Lung (tissue), 12 donors: ENCODE results near the gene CYP2C9. TPM values are rescaled to one million over a fixed set of nuclear protein-coding genes. Genes with fewer than 3 reads are reported as not detected.
"Not testable (repeated sequence)": the region's sequence is repeated elsewhere in the genome, so short reads cannot be mapped to it uniquely, and the experiment has no call there.

Experiments
- ATAC-seq: fragments of 200-7000 bp; cut with Tn5 transposase; one replicate; pipeline ENCODE4 v1.9.1; 2020; ENCODE audit warnings: moderate number of reproducible peaks; ENCODE audit not compliant: insufficient read depth, low FRiP score
- DNase-seq, 3 donors: peaks; one replicate each; pipeline ENCODE4 v3.0.0-alpha.2; 2013 to 2017
- H3K27ac ChIP-seq, 2 donors: one replicate each; pipeline ENCODE4 v1.5.1; 2013; ENCODE audit warnings: mild to moderate bottlenecking in 2 of 2, moderate library complexity in 2 of 2, control low read depth in 1 of 2, inconsistent platforms in 1 of 2, low read depth in 1 of 2, low read length in 1 of 2
- H3K27me3 ChIP-seq, 3 donors: one replicate each; pipeline ENCODE4 v1.5.1; 2013; ENCODE audit warnings: low read length in 2 of 3; ENCODE audit not compliant: control insufficient read depth in 3 of 3, insufficient read depth in 3 of 3
- H3K36me3 ChIP-seq, 4 donors: one replicate each; pipeline ENCODE4 v1.5.1; 2013; ENCODE audit warnings: low read length in 4 of 4, mild to moderate bottlenecking in 1 of 4, moderate library complexity in 1 of 4; ENCODE audit not compliant: control insufficient read depth in 4 of 4, insufficient read depth in 4 of 4
- H3K4me1 ChIP-seq, 5 donors: one replicate each; pipeline ENCODE4 v1.5.1; 2013; ENCODE audit warnings: low read length in 5 of 5, mild to moderate bottlenecking in 2 of 5, moderate library complexity in 1 of 5; ENCODE audit not compliant: control insufficient read depth in 5 of 5, insufficient read depth in 5 of 5
- H3K4me3 ChIP-seq: one replicate; pipeline ENCODE4 v1.5.1; 2013; ENCODE audit warnings: mild to moderate bottlenecking, control low read depth, moderate library complexity
- H3K9ac ChIP-seq, 2 donors: one replicate each; pipeline ENCODE4 v1.5.1; 2013; ENCODE audit warnings: low read length in 2 of 2, control low read depth in 1 of 2; ENCODE audit not compliant: insufficient read depth in 1 of 2
- H3K9me3 ChIP-seq, 4 donors: one replicate each; pipeline ENCODE4 v1.5.1; 2013; ENCODE audit warnings: low read length in 3 of 4, mild to moderate bottlenecking in 1 of 4, moderate library complexity in 1 of 4; ENCODE audit not compliant: control insufficient read depth in 4 of 4, insufficient read depth in 3 of 4
- WGBS, 2 donors: extraction: QIAGEN DNeasy Blood & Tissue Kit; methylation state at CpG; one replicate each; pipeline ENCODE4 v1.1.7; 2013; 5-methylcytosine and 5-hydroxymethylcytosine counted together
- polyA plus RNA-seq, 2 donors: library from polyadenylated mRNA; stranded (reverse); fragments of 200-250 nt; gene quantifications; one replicate each; pipeline ENCODE4 v1.2.1, GENCODE V29; 2013
- total RNA-seq, 2 donors: library from RNA; depleted of rRNA in 1 of 2; stranded (reverse); fragments of >200 nt in 1 of 2; gene quantifications; one replicate each; pipeline ENCODE4 v1.2.1, GENCODE V29; 2014 to 2021
- TF ChIP-seq, protein P1 (sequence below): IDR thresholded peaks from 2 replicates; pipeline ENCODE4 v1.5.1; 2012; ENCODE audit warnings: mild to moderate bottlenecking; ENCODE audit errors: control extremely low read depth, extremely low read depth
- donor health status: control.
- donor health status: control.
- donor health status: Bipolar disorder and iron deficiency.
- donor health status: healthy.
- donor health status: DM: yes; HTN: yes; CAD: no.

Gene CYP2C9
- total and polyA plus RNA-seq, 4 donors: 0.08 to 3.9 (median 0.53) TPM

DNA sequence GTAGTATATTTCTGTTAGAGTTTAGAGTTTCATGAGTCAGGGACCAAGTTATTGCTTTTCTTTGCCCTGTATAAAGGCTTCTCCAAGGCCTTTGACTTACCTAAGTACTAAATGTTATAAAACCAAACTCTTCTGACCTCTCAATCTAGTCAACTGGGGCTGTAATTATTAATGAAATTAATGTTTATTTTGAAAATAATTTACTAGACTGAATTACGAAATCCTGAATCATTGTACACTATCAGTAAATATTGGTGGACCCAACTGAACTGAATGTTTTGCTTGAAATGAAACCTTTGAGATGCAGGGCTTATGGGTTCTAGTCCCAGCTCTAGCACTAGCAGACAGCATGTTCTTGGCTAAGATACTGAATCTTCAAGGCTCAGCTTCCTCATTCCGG lies 1.7 kb upstream of the CYP2C9 start:
- no peak for DNase-seq
- Histone ChIP-seq H3K9me3 (no peaks in the 10 kb centered on the region), H3K27ac (no peak overlapping the region), H3K27me3 (no peaks in the 10 kb centered on the region), H3K4me1 (no peaks in the 10 kb centered on the region), H3K4me3 (no peak overlapping the region), H3K36me3 (no peaks in the 10 kb centered on the region), H3K9ac (no peak overlapping the region)
- no peak for ATAC-seq
- TF ChIP-seq, protein P1, sequence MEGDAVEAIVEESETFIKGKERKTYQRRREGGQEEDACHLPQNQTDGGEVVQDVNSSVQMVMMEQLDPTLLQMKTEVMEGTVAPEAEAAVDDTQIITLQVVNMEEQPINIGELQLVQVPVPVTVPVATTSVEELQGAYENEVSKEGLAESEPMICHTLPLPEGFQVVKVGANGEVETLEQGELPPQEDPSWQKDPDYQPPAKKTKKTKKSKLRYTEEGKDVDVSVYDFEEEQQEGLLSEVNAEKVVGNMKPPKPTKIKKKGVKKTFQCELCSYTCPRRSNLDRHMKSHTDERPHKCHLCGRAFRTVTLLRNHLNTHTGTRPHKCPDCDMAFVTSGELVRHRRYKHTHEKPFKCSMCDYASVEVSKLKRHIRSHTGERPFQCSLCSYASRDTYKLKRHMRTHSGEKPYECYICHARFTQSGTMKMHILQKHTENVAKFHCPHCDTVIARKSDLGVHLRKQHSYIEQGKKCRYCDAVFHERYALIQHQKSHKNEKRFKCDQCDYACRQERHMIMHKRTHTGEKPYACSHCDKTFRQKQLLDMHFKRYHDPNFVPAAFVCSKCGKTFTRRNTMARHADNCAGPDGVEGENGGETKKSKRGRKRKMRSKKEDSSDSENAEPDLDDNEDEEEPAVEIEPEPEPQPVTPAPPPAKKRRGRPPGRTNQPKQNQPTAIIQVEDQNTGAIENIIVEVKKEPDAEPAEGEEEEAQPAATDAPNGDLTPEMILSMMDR: no peak
- WGBS, 2 donors: 73 to 81% methylated on average over 2 of the region's 2 CpGs

DNA sequence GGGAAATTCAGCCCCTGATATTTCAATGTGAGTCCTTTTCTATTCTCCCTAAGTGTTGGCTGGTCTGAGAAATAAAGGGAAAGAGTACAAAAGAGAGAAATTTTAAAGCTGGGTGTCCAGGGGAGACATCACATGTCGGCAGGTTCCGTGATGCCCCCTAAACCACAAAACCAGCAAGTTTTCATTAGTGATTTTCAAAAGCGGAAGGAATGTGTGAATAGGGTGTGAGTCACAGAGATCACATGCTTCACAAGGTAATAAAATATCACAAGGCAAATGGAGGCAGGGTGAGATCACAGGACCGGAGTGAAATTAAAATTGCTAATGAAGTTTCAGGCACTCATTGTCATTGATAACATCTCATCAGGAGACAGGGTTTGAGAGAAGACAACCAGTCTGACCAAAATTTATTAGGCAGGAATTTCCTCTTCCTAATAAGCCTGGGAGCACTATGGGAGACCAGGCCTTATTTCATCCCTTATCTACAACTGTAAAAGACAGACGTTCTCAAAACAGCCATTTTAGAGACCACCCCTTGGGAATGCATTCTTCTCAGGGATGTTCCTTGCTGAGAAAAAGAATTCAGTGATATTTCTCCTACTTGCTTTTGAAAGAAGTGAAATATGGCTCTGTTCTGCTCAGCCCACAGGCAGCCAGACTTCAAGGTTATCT lies 5.1 kb downstream of the CYP2C9 start:
- H3K4me3 ChIP-seq, H3K27ac ChIP-seq: not testable (repeated sequence)

DNA sequence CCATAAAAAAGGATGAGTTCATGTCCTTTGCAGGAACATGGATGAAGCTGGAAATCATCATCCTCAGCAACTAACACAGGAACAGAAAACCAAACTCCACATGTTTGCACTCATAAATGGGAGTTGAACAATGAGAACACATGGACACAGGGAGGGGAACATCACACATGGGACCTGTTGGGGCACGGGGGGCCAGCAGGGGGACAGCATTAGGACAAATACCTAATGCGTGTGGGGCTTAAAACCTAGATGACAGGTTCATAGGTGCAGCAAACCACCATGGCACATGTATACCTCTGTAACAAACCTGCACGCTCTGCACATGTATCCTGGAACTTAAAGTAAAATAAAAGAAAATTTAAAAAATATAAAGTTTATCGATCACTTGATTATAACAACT lies 7.7 kb downstream of the CYP2C9 start:
- 91 to 92% methylated on average over 4 of the region's 4 CpGs for WGBS, 2 donors
- not testable (repeated sequence) for H3K27ac ChIP-seq, H3K9me3 ChIP-seq, H3K36me3 ChIP-seq, H3K4me3 ChIP-seq, H3K4me1 ChIP-seq, H3K27me3 ChIP-seq, H3K9ac ChIP-seq, ATAC-seq, DNase-seq

More for the DNA sequence above, 5.1 kb downstream of the CYP2C9 start:
- H3K27me3 ChIP-seq, ATAC-seq, H3K9ac ChIP-seq, DNase-seq, H3K36me3 ChIP-seq, H3K4me1 ChIP-seq, H3K9me3 ChIP-seq: not testable (repeated sequence)
- 91 to 95% methylated on average over 5 of the region's 5 CpGs for WGBS, 2 donors

DNA sequence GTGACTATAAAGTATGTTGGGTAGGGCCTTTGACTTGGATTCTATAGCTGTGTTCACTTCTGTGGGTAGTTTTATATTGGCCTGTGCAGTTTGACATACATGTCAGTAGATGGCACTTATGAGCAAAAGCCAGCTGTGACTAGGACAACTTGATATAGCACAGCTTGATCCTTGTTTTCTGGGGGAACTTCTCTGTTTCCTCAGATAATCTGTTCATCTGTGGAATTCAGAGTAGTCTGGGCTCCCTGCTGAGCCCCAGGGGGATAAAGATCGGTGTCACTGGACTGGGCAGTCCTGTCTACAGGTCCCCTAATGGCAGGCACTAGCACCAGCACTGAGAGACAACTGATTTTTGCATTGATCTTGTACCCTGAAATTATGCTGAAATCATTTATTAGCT lies 25.4 kb downstream of the CYP2C9 start:
- Histone ChIP-seq H3K4me3 (no peak overlapping the region), H3K9me3 (no peaks in the 10 kb centered on the region), H3K4me1 (no peaks in the 10 kb centered on the region), H3K27ac (no peak overlapping the region), H3K9ac (no peak overlapping the region), H3K27me3 (no peaks in the 10 kb centered on the region), H3K36me3 (no peaks in the 10 kb centered on the region)
- WGBS, 2 donors: 0 to 2% methylated on average over 1 of the region's 1 CpG
- ATAC-seq: no peak
- TF ChIP-seq, protein P1: peak; percentile 7
- peak; percentile 13 to 75 (median 58) for DNase-seq
